LNCaP clone FGC (cell line): ENCODE measurements around the gene RNASEH2A.

Experiments
- DNase-seq: peaks from one replicate; pipeline ENCODE4 v3.0.0-alpha.2; 2011; ENCODE audit warnings: low read depth
- H3K4me3 ChIP-seq: 2 replicates; pipeline ENCODE4 v1.5.1; 2011; ENCODE audit warnings: mild to moderate bottlenecking, low read depth, low read length, control low read depth
- TF ChIP-seq, protein P1 (sequence below): IDR thresholded peaks from 2 replicates; pipeline ENCODE4 v1.5.1; 2012; ENCODE audit warnings: mild to moderate bottlenecking; ENCODE audit not compliant: control insufficient read depth, insufficient read depth; ENCODE audit errors: extremely low read depth

The RNASEH2A gene

GRCh38 chr19:12789904-12790619, 16.3 kb upstream of the RNASEH2A start:
- H3K4me3 ChIP-seq, result no peak overlapping the region
- TF ChIP-seq, protein P1, sequence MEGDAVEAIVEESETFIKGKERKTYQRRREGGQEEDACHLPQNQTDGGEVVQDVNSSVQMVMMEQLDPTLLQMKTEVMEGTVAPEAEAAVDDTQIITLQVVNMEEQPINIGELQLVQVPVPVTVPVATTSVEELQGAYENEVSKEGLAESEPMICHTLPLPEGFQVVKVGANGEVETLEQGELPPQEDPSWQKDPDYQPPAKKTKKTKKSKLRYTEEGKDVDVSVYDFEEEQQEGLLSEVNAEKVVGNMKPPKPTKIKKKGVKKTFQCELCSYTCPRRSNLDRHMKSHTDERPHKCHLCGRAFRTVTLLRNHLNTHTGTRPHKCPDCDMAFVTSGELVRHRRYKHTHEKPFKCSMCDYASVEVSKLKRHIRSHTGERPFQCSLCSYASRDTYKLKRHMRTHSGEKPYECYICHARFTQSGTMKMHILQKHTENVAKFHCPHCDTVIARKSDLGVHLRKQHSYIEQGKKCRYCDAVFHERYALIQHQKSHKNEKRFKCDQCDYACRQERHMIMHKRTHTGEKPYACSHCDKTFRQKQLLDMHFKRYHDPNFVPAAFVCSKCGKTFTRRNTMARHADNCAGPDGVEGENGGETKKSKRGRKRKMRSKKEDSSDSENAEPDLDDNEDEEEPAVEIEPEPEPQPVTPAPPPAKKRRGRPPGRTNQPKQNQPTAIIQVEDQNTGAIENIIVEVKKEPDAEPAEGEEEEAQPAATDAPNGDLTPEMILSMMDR, result no peak
- no peak for DNase-seq

DNA sequence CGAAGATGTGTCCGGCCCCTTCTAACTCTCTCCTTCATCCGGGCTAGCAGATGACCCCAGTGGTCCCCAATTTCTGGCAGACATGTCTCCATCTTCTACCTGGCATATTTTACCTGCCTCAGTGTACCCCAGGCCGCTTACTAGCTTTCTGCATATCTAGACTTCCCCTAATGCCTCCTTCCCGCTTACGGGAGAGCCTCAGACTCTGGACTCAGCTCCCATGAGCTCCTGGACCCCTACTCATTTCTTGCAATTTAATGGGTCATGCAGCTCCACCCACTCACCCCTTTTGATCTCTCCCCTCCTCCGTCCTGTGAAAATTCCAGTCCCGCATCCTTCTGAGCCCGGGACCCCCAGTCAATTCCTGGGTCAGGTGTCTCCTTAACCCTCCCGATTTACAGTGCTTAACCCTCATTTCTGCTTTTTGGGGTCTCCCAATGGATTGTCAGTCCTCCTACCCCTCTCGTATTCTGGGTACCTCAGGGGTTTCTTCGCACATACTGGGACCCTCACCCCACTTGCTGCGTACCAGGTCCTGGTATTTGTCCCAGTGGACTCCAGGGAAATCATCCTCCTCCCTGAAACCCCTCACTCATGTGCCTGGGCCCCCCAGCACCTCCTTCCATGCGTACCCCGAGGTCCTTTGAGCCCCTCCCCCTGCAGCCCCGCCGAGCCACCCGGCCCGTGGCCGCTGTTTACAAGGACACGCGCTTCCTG, 15.6 kb upstream of the RNASEH2A start:
- DNase-seq, result no peak
- TF ChIP-seq, protein P1, result no peak
- peak overlapping the region; percentile 86 for H3K4me3 ChIP-seq

- peak; percentile 87 for DNase-seq
- TF ChIP-seq, protein P1, result no peak
These were observed 14.9 kb upstream of the RNASEH2A start, which contains the start of gene JUNB for GRCh38 chr19:12791345-12792050. JUNB (plus strand) TSS chr19:12791486; CDS start chr19:12791772, 286 bp downstream.

DNA sequence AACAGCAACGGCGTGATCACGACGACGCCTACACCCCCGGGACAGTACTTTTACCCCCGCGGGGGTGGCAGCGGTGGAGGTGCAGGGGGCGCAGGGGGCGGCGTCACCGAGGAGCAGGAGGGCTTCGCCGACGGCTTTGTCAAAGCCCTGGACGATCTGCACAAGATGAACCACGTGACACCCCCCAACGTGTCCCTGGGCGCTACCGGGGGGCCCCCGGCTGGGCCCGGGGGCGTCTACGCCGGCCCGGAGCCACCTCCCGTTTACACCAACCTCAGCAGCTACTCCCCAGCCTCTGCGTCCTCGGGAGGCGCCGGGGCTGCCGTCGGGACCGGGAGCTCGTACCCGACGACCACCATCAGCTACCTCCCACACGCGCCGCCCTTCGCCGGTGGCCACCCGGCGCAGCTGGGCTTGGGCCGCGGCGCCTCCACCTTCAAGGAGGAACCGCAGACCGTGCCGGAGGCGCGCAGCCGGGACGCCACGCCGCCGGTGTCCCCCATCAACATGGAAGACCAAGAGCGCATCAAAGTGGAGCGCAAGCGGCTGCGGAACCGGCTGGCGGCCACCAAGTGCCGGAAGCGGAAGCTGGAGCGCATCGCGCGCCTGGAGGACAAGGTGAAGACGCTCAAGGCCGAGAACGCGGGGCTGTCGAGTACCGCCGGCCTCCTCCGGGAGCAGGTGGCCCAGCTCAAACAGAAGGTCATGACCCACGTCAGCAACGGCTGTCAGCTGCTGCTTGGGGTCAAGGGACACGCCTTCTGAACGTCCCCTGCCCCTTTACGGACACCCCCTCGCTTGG, 14.1 kb upstream of the RNASEH2A start:
- DNase-seq, result peak; percentile 58
- TF ChIP-seq, protein P1, result no peak

More at GRCh38 chr19:12791345-12792050, 14.9 kb upstream of the RNASEH2A start, which contains the start of gene JUNB:
- peak within 1 kb of the TSS; percentile 86 for H3K4me3 ChIP-seq

DNA sequence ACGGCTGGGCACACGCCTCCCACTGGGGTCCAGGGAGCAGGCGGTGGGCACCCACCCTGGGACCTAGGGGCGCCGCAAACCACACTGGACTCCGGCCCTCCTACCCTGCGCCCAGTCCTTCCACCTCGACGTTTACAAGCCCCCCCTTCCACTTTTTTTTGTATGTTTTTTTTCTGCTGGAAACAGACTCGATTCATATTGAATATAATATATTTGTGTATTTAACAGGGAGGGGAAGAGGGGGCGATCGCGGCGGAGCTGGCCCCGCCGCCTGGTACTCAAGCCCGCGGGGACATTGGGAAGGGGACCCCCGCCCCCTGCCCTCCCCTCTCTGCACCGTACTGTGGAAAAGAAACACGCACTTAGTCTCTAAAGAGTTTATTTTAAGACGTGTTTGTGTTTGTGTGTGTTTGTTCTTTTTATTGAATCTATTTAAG, 13.5 kb upstream of the RNASEH2A start:
- DNase-seq, result no peak
- H3K4me3 ChIP-seq, result peak overlapping the region; percentile 86
- TF ChIP-seq, protein P1, result no peak

More for the DNA sequence above, 14.1 kb upstream of the RNASEH2A start:
- H3K4me3 ChIP-seq, result peak overlapping the region; percentile 86
